Hematopoietic multipotent progenitor cell treated with erythropoietin and hydrocortisone succinate and interleukin-3 and kit ligand, for 6 days (in vitro differentiated cells): ENCODE results near the gene CD59.
"Not testable (repeated sequence)": the region's sequence is repeated elsewhere in the genome, so short reads cannot be mapped to it uniquely, and the experiment has no call there.

ENCODE experiments used
- DNase-seq: peaks from one replicate; pipeline ENCODE4 v3.0.0-alpha.2; 2015

Gene CD59

DNA sequence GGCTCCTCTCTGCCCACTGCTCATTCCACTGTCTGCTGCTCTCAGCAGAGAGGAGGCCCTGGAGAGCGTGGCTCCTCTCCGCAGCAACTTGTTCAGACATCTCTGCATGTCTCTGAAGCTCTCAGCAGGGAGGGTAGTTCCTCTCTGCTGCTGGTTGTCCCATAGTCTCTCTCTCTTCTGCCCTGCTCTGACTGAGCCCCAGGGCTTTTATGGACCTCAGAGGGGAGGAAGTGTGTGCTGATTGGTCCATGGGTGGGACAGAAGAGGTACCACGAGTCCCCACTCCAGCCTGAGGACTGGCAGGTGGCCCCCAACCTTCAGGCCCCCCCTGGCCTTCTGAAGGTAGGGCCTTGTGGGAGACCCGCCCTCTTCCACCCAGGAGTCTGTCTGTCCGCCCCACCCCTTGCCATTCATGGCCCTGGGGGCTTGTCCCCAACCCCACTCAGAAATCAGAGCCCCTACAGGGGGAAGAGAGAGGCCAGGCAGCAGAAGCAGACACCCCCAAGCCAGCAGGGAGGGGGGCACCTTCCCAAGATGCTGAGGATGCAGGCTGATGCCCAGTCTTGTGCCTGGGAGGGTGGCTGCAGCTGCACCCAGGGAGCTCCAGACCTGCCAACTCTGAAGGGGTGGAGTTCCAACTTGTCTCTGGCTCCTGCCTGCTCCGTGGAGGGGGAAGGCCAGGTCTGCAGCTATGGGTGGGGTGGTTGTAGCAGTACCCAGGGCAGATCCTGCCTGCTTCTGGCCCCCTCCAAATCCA lies 70.7 kb downstream of the CD59 start:
- no peak for DNase-seq

DNA sequence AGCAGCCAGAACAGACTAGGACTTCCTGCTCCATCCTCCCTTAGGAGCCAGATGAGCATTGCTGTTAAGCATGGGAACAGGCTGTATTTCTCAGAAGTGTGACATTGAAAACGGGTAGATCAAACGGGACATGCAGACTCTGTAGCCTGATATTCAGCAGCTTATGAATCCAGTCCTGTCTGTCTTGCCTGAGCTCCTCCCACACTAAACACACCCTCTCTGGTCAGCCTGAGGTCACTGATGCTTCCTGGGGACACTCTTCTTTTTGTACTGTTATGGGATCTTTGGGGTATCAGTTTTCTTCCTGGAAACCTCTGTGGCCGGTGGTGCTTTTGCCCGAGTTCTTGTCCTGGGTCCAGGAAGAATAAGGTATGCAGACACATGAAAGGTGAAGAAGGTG lies 71.4 kb downstream of the CD59 start:
- DNase-seq = no peak

DNA sequence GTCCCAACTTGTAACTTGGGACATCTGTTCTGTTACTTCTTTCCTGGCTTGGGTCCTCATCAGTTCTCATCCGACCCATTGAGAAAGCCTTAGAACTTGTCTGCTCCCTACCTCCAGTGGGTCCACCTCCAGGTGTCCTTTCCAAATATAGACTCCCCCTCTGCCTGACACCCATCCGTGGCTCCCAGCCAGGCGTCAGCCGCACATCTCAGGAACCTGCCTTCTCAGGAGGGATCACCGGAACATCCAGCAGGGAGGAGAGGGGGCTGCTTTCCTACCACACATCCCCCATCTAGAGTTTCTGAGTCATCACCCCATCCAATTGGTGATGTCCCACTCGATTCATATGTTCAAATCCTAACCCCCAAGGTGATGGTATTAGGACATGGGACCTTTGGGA lies 72.1 kb downstream of the CD59 start:
- DNase-seq = no peak

DNA sequence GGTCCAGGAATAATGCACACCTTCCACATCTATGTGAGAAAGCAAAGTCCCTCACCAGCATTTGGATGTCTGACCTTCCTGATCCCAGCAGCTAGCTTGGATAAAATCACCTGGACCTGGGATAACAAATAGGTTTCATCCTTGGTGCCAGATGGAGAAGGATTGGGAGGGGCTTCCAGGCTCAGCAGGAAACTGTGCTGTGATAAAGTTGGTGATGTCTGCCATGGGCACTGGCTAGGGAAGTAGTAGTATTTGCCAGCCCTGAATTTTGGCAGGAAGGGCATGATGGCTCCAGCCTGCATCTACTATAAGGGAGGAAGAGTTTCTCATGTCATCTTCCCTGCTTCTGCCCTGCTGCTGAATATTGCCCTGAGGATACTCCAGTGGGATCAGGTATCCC lies 73.1 kb downstream of the CD59 start:
- DNase-seq = no peak

DNA sequence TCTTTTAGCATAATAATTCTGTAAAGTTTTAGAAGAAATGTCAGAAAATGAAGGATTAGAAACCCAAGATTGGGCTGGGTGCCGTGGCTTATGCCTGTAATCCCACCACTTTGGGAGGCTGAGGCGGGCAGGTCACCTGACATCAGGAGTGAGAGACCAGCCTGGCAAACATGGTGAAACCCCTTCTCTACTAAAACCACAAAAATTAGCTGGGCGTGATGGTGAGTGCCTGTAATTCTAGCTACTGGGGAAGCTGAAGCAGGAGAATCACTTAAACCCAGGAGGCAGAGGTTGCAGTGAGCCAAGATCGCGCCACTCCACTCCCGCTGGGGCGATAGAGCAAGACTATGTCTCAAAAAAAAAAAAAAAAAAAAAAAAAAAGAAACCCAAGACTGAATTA lies 74.7 kb downstream of the CD59 start:
- DNase-seq = not testable (repeated sequence)

DNA sequence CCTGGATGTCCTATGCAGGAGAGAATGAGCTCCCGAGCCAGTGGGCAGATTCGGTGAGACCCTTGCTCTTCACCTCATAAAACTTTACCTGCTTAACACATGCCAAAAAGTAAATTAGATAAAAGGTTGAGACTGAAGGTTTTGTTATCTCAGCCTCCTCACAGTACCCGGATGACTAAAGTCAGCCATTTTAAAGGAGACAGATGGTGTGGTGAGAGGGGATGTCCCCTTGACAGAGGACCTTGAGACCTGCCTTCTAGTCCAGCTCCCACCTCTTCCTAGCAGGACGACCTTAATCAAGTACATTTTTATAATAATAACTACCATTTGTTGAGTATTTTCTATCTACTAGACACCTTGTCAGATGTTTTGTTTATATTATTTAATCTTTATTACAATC lies 75.3 kb downstream of the CD59 start:
- DNase-seq = no peak

DNA sequence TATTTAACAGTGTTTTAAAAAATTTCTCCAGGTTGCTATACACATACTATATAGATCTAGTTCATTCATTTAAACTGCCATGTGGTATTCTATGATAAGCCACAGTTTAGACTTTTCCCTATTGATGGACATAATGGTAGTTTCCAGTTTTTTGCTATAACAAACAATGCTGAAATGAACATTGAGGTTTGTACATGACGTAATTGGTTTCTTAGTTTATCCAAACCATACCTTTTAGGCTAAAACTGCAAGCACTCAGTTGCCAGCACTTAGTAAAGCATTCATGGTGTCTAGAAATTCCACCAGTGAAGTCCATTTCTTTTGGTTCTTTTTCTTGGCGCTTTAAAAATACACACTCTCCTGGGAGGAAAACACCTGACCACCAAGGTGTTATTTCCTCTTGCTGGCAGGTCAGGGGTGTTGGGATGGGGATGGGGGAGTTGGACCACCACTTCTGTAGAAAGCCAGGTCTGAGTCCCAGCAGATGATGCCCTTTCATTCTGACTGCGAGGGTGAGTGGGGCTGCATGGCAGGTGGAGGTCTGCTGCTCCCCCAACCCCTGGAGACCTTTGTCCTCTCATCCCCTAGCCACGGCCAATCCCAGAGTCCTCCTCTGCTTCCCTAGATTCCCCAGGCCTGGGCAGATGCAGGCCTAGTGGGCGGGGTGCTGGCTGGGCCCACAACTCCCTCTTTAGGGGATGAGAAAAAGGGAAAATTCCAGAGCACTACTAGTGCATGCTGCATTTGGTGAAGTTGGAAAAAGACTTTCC lies 76.7 kb downstream of the CD59 start:
- DNase-seq = no peak

DNA sequence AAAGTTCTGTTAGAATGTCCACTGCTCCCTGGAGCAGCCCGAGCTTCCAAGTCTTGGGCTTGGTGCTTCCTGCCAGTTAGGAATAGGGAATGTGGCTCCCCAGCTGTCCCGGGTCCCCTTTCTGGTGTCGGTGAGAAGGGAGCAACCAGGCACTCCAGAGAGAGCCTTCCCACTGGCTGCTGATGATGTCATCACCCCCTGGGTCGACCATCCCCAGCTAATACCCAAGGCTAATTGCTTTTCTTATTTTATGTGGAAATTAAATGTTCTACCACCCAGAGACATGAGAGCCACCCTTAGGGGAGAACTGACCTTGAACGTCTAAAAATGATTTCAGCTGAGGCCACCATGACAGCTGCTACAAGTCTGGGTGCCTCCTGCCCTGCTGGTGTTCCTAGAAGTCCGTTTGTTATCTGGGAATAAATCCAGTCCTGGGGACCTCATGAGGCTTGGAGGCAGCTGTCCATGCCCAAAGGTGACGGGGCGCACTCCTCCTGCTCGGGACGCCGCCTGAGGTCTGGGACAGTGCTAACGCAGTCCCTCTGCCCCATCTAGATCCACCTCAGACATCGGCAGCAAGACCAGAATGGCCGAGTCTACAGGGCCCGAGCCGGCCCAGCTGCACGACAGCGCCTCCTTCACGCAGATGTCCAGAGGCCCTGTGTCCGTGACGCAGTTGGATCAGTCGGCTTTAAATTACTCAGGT lies 77.9 kb downstream of the CD59 start:
- no peak for DNase-seq

DNA sequence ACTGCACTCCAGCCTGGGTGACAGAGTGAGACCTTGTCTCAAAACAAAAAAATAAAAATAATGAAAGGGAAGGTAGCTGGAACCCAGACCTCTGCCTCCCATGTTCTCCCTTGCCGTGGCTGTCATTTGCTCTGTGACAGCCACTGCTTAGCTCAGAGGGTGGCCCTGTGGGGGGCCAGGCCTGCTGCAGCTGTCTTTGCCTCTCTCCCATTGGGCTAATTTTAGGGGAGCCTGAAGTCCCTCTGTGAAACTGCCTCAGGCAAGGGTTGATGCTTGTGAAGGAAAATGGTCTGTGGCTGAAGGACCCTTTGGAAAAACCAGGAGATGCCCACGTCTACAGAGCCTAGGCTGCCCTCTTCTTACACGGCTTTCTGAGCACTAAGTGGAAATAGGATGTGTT lies 78.5 kb downstream of the CD59 start:
- DNase-seq = no peak

DNA sequence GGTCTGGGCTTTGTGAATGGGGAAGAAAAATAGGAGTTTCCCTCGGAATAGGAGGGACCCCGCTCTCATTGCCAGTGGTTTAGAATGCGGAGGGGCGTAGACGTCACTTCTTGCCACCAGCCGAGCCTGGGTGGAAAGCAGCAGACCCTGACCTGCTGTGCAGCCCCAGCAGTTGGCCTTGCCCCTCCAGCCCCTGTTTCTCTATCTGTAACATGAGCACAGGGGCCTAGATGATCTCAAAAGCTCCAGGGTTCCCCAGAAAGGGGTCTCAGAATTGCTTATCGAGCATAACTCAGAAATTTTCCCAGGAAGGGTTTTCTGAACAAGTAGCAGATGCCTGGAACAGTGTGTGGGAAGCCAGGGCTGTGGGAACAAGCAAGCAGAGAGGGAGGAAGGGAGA lies 79.5 kb downstream of the CD59 start:
- no peak for DNase-seq

DNA sequence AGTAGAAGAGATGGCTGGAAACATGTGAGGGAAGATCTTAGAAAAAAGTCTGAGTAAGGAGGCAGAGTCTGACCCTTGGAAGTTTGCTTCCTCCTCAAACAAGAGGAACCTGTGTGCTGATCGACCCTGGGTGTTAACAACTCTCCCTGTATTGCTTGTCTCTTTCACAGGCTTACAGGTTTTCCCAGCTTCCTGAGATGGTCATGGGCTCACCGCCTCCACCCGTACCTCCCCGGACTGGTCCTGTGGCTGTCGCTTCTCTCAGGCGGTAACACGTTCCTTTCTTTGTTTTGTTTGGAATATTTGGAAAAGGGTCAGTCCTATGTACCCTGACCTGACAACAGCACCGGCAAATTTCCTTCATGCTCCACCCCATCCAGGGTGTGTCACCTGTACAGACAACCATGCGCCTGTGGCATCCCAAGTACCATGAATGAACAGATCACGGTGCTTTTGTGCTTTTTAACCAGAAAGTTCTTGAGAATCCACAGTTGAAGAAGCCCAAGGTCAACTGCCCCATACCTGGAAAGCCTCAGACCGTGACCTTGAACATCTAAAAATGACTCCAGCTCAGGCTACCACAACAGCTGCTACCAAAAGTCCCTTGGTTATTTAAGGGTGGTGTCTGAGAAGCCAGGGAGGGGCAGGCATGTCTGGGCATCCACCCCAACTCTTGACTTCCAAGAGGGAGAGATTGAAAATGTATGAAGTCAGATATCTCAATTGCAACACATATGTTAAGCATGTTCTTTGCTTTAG lies 80.2 kb downstream of the CD59 start:
- no peak for DNase-seq

DNA sequence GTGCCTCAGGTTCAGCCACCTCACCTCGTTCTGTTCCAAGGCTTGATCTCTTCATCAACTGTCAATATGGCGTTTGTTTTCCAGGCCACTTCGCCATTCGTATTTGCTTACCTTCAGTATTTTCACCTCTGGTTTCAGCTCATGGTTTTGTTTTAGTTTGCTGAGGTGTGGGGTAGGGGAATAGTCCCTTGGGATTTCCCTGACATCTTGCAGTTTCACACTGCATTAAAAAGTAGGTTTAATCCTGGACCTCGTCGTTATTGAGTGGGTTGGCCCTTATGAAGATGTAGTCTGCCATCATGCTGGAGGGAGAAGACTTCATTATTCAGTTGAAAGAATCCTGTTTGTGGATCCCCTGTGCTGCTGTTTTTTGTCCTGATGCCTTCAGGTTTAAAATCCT lies 81.6 kb downstream of the CD59 start:
- DNase-seq = no peak
